Measurements from ENCODE around the gene PTGDR2.

The PTGDR2 gene

DNA sequence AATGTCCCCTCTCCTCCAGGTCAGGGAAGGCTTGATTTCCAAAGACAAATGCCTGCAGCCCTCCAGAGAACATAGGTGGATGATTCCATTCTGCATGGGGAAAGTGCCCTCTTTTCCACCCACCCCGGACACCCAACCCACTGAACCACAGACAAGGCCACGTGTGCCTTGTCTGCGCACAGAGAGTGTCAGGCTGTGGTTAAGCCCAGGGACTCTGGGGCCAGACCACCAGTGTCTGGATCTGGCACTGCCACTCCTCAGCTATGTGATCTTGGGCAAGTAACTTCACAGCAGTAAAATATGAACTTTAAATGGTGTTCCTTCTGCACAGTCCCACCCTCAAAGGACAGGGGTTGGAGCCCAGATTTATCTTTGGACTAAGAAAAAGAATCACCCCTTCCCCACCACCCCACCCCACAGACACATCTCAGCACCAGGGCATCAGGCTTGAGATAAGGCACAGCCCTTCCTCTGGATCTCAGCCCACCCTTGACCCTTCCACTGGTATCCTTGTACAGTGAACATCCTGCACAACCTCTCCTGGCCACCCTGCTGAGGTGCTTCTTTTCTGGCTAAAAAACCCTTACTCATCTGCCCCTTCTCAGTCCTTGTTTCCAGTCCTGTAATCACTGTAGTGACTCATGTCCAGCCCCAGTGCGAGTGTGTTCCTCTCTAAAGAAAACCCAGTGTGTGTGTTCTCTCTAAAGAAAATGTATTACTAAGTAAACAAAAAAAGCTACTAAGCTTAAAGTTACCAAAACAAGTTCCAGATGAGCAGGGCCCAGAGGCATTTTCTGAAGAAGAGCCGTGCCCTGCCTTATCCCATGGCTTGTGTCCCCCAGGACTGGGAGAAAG lies 1.9 kb upstream of the PTGDR2 start:
- no peak overlapping the region for H3K4me3 ChIP-seq (ENCODE audit: low read depth, low read length)
- no peak for TF ChIP-seq CTCF (conservative IDR thresholded peaks at IDR 0.05; ENCODE audit: low read depth, low read length)
- DNase-seq (ENCODE audit: low read depth), result peak; percentile 29

GRCh38 chr11:60854847-60855725 lies 664 bp downstream of the PTGDR2 start:
- no peak for TF ChIP-seq CTCF (conservative IDR thresholded peaks at IDR 0.05; ENCODE audit: low read depth, low read length)
- no peak for DNase-seq (ENCODE audit: low read depth)
- H3K4me3 ChIP-seq (ENCODE audit: low read depth, low read length), result no peak overlapping the region

- DNase-seq (ENCODE audit: low read depth), result no peak
- TF ChIP-seq CTCF (conservative IDR thresholded peaks at IDR 0.05; ENCODE audit: low read depth, low read length), result no peak
Measured at GRCh38 chr11:60854140-60854846, 1.5 kb downstream of the PTGDR2 start.

DNA sequence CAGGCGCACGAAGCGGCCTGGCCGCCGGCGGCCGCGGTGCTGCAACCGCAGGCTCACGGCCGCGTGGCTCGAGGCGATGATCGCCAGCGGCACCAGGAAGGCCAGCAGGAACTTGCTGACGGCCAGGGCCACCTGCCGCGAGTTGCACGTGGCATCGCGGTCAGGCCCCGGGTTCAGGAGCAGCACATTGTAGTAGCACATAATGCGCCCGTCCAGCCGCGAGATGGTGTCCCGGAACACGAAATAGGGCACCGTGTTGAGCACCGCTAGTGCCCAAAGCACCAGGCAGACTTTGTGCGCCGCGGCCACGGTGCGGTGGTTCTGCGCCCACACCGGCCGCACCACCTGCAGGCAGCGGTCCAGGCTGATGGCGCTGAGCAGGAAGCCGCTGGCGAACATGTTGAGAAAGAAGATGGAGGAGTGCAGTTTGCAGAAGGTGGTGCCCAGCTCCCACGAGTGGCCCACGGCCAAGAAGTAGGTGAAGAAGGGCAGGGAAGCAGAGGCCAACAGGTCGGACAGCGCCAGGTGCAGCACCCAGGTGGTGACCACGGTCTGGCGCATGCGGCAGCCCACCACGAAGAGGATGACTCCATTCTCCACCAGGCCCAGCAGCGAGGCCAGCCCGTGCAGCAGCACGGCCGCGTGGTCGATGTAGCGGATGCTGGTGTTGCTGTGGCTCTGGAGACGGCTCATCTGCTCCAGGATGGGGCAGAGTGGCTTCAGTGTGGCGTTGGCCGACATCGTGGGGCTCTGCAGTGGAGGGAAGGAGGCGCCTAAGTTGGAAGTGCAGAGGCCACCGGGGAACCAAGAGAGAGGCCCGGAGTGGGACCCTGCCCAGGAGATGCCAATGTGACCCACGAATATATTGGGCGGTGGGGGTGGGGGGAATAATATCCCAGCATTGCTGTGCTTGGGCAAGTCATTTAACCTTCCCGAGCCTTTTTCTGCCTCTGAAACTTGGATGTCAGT lies 2.5 kb downstream of the PTGDR2 start:
- no peak for TF ChIP-seq CTCF (conservative IDR thresholded peaks at IDR 0.05; ENCODE audit: low read depth, low read length)
- no peak for DNase-seq (ENCODE audit: low read depth)
- no peak overlapping the region for H3K4me3 ChIP-seq (ENCODE audit: low read depth, low read length)

More at GRCh38 chr11:60854140-60854846, 1.5 kb downstream of the PTGDR2 start:
- no peak overlapping the region for H3K4me3 ChIP-seq (ENCODE audit: low read depth, low read length)

DNA sequence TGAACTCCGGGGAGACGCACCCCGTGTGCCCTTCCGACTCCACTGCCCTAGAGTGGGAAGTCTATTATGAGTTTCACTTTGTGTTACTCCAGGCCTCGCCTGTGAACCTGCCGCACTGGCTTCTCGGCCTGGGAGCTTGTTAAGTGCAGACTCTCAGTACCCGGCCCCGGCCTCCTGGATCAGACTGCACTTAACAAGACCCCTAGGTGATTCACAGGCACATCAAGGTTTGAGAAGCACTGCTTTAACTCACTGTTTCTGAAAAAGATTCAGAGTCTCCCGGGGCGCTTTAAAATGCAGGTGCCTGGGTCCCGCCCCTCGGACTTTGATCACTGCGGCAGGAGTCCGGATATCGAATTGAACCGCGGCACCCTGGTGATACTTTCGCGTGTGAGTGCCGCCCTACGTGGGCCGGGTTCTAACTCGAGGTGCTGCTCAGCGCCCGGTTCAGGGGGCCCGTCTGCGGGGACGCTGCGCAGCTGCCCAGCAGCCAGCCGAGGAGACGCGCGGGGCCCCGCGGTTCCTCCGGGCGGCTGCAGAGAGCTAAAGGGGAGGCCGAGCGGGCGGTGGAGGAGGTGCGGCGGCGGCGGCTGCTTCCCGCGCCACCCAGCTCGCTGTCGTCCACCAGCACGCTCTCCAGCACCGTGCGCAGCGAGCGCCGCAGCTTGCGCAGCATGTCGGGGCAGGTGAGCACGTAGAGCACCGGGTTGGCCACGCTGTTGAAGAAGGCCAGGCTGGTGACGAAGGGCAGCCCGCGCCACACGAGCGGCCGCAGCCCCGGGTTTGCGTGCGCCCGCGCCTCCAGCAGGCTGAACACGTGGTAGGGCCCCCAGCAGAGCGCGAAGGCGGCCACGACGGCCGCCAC lies 3.4 kb downstream of the PTGDR2 start:
- TF ChIP-seq CTCF (conservative IDR thresholded peaks at IDR 0.05; ENCODE audit: low read depth, low read length), result no peak
- no peak for DNase-seq (ENCODE audit: low read depth)
- no peak overlapping the region for H3K4me3 ChIP-seq (ENCODE audit: low read depth, low read length)

Measured in choroid plexus epithelial cell (primary cell).